ENCODE data around the gene RASA1. TPM values are rescaled to one million over a fixed set of nuclear protein-coding genes. Genes with fewer than 3 reads are reported as not detected.

Gene RASA1
- total and polyA plus RNA-seq, 9 of the 15 experiments (the other 6 are each of a cell fraction or from before 2014, with no cell fraction given): 3.2 to 17.3 (median 9.2) TPM

DNA sequence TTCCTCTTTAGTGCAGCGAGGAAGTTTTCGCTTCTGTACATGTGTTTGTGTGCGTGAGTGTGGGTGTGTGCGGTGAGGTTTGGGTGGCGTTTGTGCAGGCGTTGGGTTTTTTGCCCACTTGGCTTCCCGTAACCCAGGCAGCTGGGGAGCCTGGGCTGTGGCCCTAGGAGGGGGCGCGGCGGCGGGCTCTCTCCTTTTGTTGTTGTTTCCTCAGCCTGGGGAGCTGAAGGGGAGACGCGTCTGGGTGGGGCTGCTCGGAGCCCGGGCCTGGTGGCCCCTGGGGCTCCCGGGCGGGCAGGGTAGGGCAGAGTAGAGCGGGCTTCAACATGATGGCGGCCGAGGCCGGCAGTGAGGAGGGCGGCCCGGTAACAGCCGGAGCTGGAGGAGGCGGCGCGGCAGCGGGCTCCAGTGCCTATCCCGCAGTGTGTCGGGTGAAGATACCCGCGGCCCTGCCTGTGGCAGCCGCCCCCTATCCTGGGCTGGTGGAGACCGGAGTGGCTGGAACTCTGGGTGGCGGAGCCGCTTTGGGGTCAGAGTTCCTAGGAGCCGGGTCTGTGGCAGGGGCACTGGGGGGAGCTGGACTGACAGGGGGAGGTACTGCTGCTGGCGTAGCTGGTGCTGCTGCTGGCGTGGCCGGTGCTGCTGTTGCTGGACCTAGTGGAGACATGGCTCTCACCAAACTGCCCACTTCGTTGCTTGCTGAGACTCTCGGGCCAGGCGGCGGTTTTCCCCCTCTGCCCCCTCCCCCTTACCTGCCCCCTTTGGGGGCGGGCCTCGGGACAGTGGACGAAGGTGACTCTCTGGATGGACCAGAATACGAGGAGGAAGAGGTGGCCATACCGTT is 665 bp downstream of the RASA1 start:
- ATAC-seq: peak; percentile 82
- BruUV-seq (replicated peaks): no TSS peak
- peaks cover 42% of the 10 kb centered on the region for H3K79me2 ChIP-seq (ENCODE audit: control insufficient read depth, insufficient read depth, low read length)
- peak overlapping the region; percentile 87 for H3K4me3 ChIP-seq
- no peaks in the 10 kb centered on the region for H3K27me3 ChIP-seq (ENCODE audit: control insufficient read depth in 2 of 2, insufficient read depth in 2 of 2, low read length in 2 of 2)
- CTCF ChIA-PET (ENCODE audit: low intra/inter-chr PET ratio): no interaction called here
- H3K4me2 ChIP-seq (ENCODE audit: insufficient read depth, low read length): peak overlapping the region; percentile 97
- intact Hi-C loops (cut with micrococcal nuclease) (loop anchor here (10.0 kb wide), 2 partner anchors 126 to 154 kb away; no protein-coding TSS in a partner anchor), in situ Hi-C loops (cut with MboI) (no loop called here)
- H3K9ac ChIP-seq (ENCODE audit: insufficient read depth in 1 of 2, low read depth in 2 of 2, low read length in 2 of 2): peak overlapping the region; percentile 74 to 97
- POLR2A ChIA-PET: interaction anchor here (0.6 to 1.5 kb wide), 9 partner anchors 9 to 86 kb away, joined by 3 to 4 read pairs (median 3); no protein-coding TSS in a partner anchor
- no peaks in the 10 kb centered on the region for H3K9me1 ChIP-seq (ENCODE audit: control insufficient read depth, insufficient read depth, low read length)
- H3K9me3 ChIP-seq (replicated peaks; ENCODE audit: control insufficient read depth, insufficient read depth, low read depth, low read length): no peaks in the 10 kb centered on the region
- WGBS (ENCODE audit: insufficient coverage, low coverage, missing lambda C conversion rate): 1% methylated on average over 27 of the region's 49 CpGs
- FAIRE-seq: no peak
- peak overlapping the region; percentile 88 for H3K27ac ChIP-seq (ENCODE audit: extremely low read depth, low read depth, low read length)
- no peaks in the 10 kb centered on the region for H4K20me1 ChIP-seq (replicated peaks; ENCODE audit: control insufficient read depth, insufficient read depth, low read length)
- DNase-seq (ENCODE audit: extremely low read depth in 1 of 4, low spot score in 3 of 4): peak; percentile 45 to 56 (median 50)
- peaks cover 6 to 14% of the 10 kb centered on the region in 2 experiments; a peak in 2 of 5 replicates for H3K4me1 ChIP-seq (replicated peaks in 1 of 2; ENCODE audit: control insufficient read depth in 2 of 2, insufficient read depth in 2 of 2, low read length in 2 of 2)
- peaks cover 2% of the 10 kb centered on the region; the same call in 2 of the 3 replicates for H3K36me3 ChIP-seq (ENCODE audit: control insufficient read depth, insufficient read depth, low read length)
- H2AFZ ChIP-seq (ENCODE audit: low read depth, low read length): peak overlapping the region; percentile 94
- TF ChIP-seq NR2C1 (IDR thresholded peaks at IDR 0.05) (peak; percentile 52), NR2C1 (tag; IDR thresholded peaks at IDR 0.05) (no peak), KAT8 (IDR thresholded peaks at IDR 0.05; ENCODE audit: low read depth) (no peak), RCOR1 (IDR thresholded peaks at IDR 0.05; ENCODE audit: borderline replicate concordance in 1 of 2, low read depth in 2 of 2, low read length in 2 of 2) (no peak), CXXC5 (CRISPR knock-in tag; IDR thresholded peaks at IDR 0.05) (no peak), HDAC1 (IDR thresholded peaks at IDR 0.05) (peak in 1 of 2 experiments; percentile 82; a peak in 1 of 4 replicates), FUS (optimal IDR thresholded peaks at IDR 0.05; ENCODE audit: low read depth, low read length) (no peak), MYNN (IDR thresholded peaks at IDR 0.05) (no peak), MYNN (CRISPR knock-in tag; IDR thresholded peaks at IDR 0.05) (no peak), HDAC3 (IDR thresholded peaks at IDR 0.05; ENCODE audit: borderline replicate concordance, partially characterized antibody) (no peak), NR2C2 (CRISPR knock-in tag; IDR thresholded peaks at IDR 0.05) (no peak), NR2C2 (tag; IDR thresholded peaks at IDR 0.05) (peak; percentile 75), RBFOX2 (IDR thresholded peaks at IDR 0.05; ENCODE audit: low read depth, low read length) (peak; percentile 60), CBX8 (IDR thresholded peaks at IDR 0.05; ENCODE audit: borderline replicate concordance, extremely low read depth, low read depth, low read length, poor library complexity, severe bottlenecking) (no peak)

Measured in K562 (cell line).